ENCODE results near the gene RAB4A. TPM values are rescaled to one million over a fixed set of nuclear protein-coding genes. Genes with fewer than 3 reads are reported as not detected.
A peak's percentile ranks its signal among the peaks of the same experiment; 100 is the strongest.

The RAB4A gene
- total and polyA plus RNA-seq, 8 donors: 34.8 to 64.0 (median 56.0) TPM

- H3K36me3 ChIP-seq: no peaks in the 10 kb centered on the region
- H3K27ac ChIP-seq: peak overlapping the region in 1 of 2 donors; percentile 5
- intact Hi-C loops (cut with DNase I): loop anchor here in 1 of 2 donors (10.0 kb wide), 1 partner anchor 494 kb away; the partner anchor contains the start of gene RHOU
- no peak for TF ChIP-seq CTCF (IDR thresholded peaks at IDR 0.05)
- ATAC-seq (peak; percentile 42), DNase-seq (peak in 1 of 4 donors; percentile 36)
- H3K27me3 ChIP-seq: peaks cover 0 to 21% of the 10 kb centered on the region in 2 donors
- no peaks in the 10 kb centered on the region for H3K9me3 ChIP-seq
- no peak overlapping the region for H3K4me3 ChIP-seq
- H3K4me1 ChIP-seq: peaks cover 16 to 33% of the 10 kb centered on the region in 2 donors
Measured at GRCh38 chr1:229229137-229229720, 41.7 kb upstream of the RAB4A start.

DNA sequence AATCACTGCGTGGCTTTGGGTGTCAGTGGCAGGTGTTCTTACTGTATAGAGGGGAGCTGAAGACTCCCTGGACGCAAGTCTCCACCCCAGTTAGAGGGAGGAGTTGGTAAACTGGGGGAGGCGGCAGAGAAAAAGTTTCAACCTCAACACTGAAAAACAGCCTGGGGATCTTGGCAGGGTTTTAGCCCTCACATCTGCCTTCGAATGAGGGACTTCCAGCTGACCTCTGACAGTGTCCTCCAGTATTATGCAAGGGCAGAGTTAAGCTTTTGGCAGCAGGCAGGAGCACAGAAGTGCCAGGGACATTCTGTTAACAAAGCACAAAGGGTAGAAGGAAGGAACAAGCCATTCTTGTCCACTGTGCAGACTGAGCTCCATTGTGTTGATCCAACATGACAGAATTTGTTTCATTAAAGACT, 41.2 kb upstream of the RAB4A start:
- peak overlapping the region in 1 of 2 donors; percentile 5 for H3K27ac ChIP-seq
- ATAC-seq: peak; percentile 59
- no peaks in the 10 kb centered on the region for H3K36me3 ChIP-seq
- TF ChIP-seq CTCF (IDR thresholded peaks at IDR 0.05): no peak
- H3K27me3 ChIP-seq: peaks cover 0 to 22% of the 10 kb centered on the region in 2 donors
- intact Hi-C loops (cut with DNase I): loop anchor here in 1 of 2 donors (10.0 kb wide), 2 partner anchors 495 to 555 kb away; partner anchors contain the start of gene RHOU
- peak in 2 of 4 donors; percentile 57 to 83 for DNase-seq
- H3K4me3 ChIP-seq: no peak overlapping the region
- peaks cover 16 to 33% of the 10 kb centered on the region in 2 donors for H3K4me1 ChIP-seq
- no peaks in the 10 kb centered on the region for H3K9me3 ChIP-seq

DNA sequence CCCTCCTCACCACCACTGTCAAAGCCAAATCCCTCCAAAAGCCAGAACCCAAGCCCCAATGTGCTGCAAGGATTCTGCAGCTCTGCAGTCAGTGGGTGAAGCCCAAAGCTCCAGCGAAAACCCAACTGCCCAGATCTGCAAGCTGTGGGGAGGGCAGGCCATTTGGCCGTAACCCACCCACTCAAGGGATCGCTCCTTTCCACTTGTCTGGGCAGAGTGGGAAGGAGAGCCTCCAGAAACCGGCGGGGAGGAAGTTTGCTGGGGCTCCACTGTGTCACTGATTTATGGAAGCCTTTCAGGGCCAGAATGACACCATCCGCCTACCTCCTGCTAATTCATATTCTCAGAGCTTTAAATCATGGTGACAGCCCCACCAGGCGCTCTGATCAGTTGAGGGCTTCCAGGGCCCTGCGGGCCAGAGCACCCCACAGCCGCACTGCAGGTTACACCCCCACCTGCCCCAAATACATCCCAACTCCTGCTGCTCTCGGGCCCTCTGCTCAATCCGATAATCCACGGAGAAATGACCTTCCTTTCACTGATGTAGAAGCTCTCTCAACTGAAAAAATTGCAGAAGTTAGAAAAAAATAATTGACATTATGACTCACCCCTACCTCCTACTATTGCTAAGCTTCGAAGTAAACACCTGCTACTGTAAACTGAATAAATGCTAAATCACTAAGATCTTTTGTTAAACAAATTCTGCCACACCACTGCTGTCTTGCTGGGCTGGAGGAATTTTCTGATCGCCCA, 40.6 kb upstream of the RAB4A start:
- ATAC-seq: peak; percentile 7
- H3K27me3 ChIP-seq: peaks cover 0 to 28% of the 10 kb centered on the region in 2 donors
- no peaks in the 10 kb centered on the region for H3K9me3 ChIP-seq
- H3K4me3 ChIP-seq: no peak overlapping the region
- H3K4me1 ChIP-seq: peaks cover 16 to 33% of the 10 kb centered on the region in 2 donors
- intact Hi-C loops (cut with DNase I): loop anchor here in 1 of 2 donors (10.0 kb wide), 1 partner anchor 556 kb away; no protein-coding TSS in a partner anchor
- TF ChIP-seq CTCF (IDR thresholded peaks at IDR 0.05): no peak
- H3K36me3 ChIP-seq: no peaks in the 10 kb centered on the region
- DNase-seq: no peak
- H3K27ac ChIP-seq: peak overlapping the region in 1 of 2 donors; percentile 5

DNA sequence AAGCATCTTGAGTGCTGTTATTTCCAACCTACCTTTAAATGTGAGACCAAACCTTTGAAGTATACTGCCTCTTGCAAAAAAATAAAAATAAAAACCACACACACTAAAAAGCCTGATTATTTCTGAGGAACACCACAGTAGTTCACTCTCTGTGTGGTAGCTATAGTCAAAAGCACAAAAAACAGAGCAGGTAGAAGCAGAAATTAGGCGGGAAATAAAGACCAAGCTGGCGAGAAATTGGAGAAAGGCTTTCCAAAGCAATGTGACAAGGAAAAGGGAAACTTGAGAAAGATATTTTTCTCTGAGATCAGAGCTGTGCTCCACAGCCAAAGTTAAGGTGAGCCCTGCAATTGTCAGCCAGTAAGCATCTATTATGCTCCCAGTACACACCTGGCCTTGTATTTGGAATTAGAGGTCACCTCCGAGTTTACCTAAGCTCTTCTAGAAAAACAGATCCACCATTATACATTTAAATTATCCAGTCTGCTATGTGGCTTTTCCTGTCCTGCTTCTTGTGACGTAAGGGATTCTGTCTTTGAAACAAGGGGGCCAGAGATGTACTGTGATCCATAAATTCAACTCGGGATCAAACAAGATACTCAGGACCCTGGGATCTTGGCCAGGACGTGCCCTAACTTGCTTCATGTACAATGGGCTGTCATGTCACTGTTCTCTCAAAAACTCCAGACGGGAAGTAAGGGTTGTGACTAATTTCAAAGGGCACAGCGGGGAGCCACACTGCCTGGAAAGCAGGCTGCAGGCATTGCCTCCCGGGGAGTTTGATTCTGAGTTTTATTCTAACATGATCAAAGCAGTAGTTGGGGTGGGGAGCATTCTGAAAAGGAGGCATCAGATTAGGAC, 39.8 kb upstream of the RAB4A start:
- H3K4me1 ChIP-seq: peaks cover 16 to 33% of the 10 kb centered on the region in 2 donors
- no peak for TF ChIP-seq CTCF (IDR thresholded peaks at IDR 0.05)
- no peaks in the 10 kb centered on the region for H3K9me3 ChIP-seq
- ATAC-seq (no peak), DNase-seq (no peak)
- H3K4me3 ChIP-seq: no peak overlapping the region
- H3K36me3 ChIP-seq: no peaks in the 10 kb centered on the region
- intact Hi-C loops (cut with DNase I): loop anchor here in 1 of 2 donors (10.0 kb wide), 1 partner anchor 556 kb away; no protein-coding TSS in a partner anchor
- H3K27me3 ChIP-seq: peaks cover 0 to 28% of the 10 kb centered on the region in 2 donors
- peak overlapping the region in 1 of 2 donors; percentile 5 for H3K27ac ChIP-seq

All from left lung (tissue), 10 donors.